ENCODE results near the gene PAPSS2.

- TF ChIP-seq, protein P1, sequence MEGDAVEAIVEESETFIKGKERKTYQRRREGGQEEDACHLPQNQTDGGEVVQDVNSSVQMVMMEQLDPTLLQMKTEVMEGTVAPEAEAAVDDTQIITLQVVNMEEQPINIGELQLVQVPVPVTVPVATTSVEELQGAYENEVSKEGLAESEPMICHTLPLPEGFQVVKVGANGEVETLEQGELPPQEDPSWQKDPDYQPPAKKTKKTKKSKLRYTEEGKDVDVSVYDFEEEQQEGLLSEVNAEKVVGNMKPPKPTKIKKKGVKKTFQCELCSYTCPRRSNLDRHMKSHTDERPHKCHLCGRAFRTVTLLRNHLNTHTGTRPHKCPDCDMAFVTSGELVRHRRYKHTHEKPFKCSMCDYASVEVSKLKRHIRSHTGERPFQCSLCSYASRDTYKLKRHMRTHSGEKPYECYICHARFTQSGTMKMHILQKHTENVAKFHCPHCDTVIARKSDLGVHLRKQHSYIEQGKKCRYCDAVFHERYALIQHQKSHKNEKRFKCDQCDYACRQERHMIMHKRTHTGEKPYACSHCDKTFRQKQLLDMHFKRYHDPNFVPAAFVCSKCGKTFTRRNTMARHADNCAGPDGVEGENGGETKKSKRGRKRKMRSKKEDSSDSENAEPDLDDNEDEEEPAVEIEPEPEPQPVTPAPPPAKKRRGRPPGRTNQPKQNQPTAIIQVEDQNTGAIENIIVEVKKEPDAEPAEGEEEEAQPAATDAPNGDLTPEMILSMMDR (IDR thresholded peaks at IDR 0.05), result no peak
- TF ChIP-seq POLR2A (IDR thresholded peaks at IDR 0.05), result no peak
These were observed 65.1 kb downstream of the PAPSS2 start for GRCh38 chr10:87724789-87725188.

Measured in ovary (tissue), 3 donors.